Superior temporal gyrus (tissue), 1 donor: ENCODE measurements around the gene TMIGD3.

ENCODE experiments used
- DNase-seq: peaks from one replicate; pipeline ENCODE4 v3.0.0-alpha.2; 2016; ENCODE audit errors: extremely low spot score

Gene TMIGD3

GRCh38 chr1:111507411-111508201 is 4.2 kb upstream of the TMIGD3 start:
- DNase-seq, result no peak

GRCh38 chr1:111506561-111506960 is 3.1 kb upstream of the TMIGD3 start:
- DNase-seq, result no peak

DNA sequence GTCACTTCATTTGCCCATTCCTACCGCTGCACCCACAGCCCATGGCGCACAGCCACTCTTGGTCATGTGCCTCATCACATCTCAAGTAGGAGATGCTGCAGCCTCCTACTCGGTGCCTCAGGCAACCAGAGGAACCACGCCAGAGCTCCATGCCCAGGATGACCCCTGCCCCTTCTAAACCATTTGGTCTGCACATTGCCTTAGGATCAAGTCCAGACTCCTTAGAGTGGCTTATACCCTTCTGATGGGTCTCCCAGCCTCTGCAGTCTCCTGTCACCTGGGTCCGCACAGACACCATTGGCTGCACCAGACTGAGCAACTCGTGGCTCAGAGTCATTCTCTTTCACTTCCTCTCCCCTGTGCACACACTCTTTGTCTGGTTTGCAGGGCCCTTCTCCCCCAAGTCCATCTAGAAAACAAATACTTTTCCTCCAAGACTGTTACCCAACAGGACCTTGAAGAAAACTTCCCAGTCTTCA is 2.2 kb upstream of the TMIGD3 start:
- no peak for DNase-seq

- no peak for DNase-seq
Measured at GRCh38 chr1:111504097-111504496, 664 bp upstream of the TMIGD3 start.

DNA sequence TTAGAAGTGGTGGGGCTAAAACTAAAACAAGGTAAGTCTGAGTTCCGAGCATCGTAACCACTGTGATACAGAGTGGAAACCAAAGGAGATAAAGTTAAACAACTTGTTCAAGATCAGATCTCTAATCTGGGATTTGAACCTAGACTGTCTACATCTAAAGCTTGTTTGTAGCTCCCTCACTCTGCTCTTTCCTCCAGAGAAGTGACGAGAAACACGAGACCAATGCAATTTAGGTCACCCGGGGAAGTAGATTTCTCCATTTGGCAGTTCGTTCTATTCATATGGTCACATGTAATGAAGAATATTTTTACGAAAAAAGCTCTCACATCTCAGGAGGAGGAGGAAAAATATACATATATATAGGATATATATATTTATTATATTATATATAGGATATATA is 1.8 kb downstream of the TMIGD3 start:
- no peak for DNase-seq

DNA sequence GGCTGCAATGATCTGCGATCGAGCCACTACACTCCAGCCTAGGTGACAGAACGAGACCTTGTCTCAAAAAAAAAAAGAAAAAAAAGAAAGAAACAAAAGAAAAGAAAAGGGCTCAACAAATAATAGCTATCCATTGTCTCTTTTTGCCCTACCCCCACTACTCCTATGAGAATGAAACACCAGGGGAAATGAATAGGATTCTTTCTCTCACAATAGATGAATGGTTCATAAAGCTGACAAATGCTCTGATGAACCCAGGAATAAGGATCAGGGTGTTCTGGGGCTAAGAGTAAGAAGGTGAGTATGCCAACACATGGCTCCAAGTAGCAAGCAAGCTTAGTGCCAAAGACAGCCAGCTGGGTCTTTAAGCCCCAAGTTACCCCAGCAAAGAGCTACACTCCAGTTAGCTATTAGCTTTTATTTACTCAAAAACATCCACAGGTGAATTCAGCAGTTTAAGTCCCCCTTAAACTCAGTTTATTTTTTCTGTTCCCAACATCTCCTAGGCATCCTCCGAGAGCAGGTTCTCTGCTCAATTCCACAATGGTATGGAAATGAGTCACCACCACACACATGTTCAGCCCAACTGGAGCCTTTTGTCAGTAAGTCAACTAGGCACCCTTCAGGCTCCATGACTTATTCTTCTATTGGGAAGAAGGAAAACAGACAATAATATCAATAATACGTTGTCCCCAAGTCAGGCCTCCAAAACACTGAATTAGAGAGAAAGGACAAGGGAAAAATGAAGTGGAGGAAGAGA is 4.2 kb downstream of the TMIGD3 start:
- peak; percentile 86 for DNase-seq

DNA sequence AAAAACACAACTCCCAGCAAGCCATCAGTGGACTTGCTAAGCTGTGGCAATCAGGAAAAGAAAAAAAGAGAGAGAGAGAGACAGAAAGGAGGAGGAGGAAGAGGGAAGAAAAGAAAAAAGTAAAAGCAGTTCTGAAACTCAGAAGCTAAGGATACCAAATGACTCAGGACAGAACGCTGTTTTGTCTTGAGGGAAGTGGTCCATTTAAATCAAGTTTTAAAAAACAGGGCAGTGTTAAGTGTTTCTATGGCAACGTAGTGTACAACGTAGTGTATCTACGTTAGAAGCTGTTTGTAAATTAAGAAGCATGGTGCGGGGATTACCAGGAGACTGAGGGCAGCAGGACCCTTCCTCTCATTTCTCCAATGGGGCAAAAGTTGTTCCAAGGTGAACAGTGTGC is 5.8 kb downstream of the TMIGD3 start:
- DNase-seq, result no peak

DNA sequence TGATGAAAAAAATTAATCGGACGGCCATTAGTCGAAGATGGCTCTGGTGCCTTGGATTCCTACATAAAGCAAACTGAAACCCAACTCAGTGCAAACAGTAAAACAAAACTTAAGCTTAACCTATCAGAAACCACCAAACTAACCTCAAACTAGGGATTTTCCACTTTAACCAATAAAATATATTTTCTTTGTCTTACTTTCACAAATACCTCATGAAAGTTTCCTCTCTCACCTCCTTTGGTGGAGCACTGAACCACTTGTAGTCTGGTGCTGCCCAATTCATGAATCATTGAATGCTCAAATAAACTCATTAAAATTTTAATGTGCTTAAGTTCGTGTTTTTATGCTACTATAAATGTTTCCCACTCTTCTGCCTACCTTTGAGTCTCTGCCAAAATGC is 7.0 kb downstream of the TMIGD3 start:
- DNase-seq, result no peak

- DNase-seq, result no peak
Measured at GRCh38 chr1:111491070-111491469, 12.4 kb downstream of the TMIGD3 start.

DNA sequence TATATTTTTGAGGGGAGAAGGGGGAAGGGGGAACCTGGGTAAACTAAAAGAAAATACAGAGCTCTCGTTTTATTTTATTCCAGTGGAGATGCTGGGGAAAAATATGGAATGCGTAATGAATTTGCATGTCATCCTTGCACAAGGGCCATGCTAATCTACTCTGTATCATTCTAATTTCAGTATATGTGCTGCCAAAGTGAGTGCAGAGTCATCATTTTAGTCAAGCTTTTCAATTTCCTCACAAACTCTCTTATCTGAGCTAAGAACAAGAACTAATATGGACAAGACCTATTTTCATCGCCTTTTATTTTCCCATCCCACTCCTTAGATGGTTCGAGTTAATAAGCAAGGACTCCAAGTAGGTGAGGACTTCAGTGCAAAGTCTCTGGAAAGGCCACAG is 13.2 kb downstream of the TMIGD3 start:
- DNase-seq, result no peak

DNA sequence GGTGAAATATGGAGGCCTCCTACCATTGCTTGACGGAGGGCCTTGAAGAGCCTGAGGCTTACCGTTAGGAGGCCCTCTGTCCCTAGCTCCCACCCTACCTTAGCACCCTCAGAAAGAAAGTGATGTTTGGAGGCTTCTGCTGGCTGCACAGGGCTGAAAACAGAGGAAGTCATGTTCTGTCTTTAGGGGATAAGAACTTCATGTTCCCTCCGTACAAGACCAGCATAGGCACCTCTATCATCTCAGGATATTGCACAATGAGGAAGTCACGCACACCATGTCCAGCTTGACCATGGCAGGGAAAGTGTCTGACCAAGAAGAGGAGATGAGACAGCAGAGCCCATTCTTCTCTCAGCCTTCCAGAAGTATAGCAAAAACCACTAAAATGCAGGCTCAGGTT is 13.8 kb downstream of the TMIGD3 start:
- DNase-seq, result peak; percentile 51

DNA sequence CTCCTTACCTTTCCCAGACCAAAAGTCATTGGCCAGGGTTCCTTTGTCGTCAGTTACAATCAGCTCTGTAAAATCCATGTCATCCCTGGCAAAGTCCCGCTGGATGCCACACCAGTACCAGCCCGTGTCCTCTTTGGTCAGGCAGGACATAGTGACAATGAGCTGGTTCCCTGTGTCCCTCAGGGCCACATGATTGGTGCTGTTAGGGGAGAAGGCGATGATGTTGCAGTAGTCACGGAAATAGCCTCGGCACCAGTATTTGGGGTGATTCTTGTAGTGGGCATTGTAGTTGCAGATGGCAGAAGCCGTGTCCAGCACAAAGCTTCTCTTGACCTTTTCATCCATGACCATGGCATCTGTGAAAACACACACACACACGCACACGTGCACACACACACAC is 14.8 kb downstream of the TMIGD3 start:
- DNase-seq, result peak; percentile 76

DNA sequence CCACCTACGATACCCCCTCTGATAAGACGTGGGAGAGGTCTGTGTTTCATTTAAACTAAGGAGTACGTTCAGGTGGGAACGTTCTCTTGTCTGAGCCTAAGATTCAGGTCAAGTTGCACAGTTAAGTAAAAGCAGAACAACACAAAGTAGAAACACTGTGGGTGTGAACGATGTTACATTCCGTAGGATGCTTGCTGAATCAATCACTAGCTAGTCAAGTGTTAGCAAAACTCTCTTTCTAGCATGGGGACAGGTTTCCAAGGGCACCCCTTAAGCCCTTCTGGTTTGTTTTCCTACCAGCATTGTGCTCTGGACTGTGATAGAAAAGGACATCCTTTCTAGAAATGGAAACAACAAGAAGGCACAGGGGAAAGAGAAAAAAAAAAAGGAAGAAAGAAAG is 16.3 kb downstream of the TMIGD3 start:
- no peak for DNase-seq

DNA sequence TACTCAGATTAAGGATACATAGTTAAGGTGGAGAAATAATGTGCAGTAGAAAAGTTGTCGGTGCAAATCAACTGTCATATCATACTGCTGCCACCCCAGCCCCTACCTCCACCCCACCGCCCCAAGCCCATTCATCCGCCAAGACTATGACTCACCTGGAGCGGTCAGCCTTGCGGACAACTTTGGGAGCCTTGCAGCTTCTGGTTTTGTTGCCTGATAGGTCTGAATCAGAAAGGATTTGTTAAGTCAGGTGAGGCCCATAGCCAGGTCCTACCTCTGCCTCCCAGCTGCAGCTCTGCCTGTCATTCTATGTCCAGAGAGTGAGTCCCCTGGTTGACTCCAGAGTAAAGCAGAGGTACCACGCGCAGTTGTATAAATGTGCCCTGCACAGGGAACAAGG is 17.0 kb downstream of the TMIGD3 start:
- no peak for DNase-seq

GRCh38 chr1:111484391-111485026 is 18.9 kb downstream of the TMIGD3 start:
- no peak for DNase-seq

GRCh38 chr1:111483876-111484275 is 19.6 kb downstream of the TMIGD3 start:
- DNase-seq, result no peak

GRCh38 chr1:111483166-111483565 is 20.3 kb downstream of the TMIGD3 start:
- DNase-seq, result no peak

DNA sequence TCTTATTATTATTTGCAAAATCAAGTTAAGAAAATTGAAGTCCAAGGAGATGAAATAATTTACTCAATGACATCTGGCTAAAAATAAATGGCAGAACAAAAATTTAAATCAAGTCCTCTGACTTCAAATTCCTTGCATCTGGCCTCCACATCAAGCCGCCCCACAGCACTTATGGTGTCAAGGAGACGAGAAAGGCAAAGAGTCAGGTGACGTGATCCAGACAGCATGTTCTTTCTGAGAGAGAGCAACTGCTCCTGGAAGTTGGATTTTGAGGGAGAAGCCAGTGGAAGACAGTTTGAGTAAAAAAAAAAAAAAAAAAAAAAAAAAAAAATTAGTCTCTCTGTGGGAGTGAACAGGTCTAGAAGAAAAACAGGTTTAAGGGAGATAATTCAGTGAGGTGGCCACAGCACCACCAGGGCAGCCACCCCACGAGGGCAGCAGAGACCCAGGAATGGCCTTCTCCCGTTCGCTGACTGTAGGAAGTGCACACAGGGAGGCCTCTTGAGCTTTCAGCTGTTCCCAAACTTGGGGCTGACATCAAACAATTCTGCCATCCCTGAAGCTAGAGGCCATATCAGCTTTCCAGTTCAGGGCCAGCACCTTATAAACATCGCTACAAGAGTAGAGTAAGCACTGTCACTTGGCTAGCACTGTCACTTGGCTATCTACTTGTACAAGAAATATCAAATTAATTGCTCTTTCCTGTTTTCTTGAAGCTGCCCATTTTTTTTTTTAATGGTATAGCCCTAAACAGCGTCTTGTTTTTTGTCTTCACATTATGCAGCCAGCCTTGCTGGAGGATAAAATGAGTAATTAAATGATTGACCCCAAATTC is 21.8 kb downstream of the TMIGD3 start:
- peak; percentile 89 for DNase-seq

- DNase-seq, result no peak
Measured at GRCh38 chr1:111480674-111481073, 22.8 kb downstream of the TMIGD3 start.

- no peak for DNase-seq
Measured at GRCh38 chr1:111476761-111477309, 26.6 kb downstream of the TMIGD3 start.

- no peak for DNase-seq
Measured at GRCh38 chr1:111476214-111476613, 27.2 kb downstream of the TMIGD3 start.
